ENCODE measurements around the gene PFKFB3. TPM values are rescaled to one million over a fixed set of nuclear protein-coding genes. Genes with fewer than 3 reads are reported as not detected.
"Not testable (repeated sequence)": the region's sequence is repeated elsewhere in the genome, so short reads cannot be mapped to it uniquely, and the experiment has no call there.

Gene PFKFB3
- total and polyA plus RNA-seq, 2 experiments from 2014 or later = 21.6 to 26.2 TPM

DNA sequence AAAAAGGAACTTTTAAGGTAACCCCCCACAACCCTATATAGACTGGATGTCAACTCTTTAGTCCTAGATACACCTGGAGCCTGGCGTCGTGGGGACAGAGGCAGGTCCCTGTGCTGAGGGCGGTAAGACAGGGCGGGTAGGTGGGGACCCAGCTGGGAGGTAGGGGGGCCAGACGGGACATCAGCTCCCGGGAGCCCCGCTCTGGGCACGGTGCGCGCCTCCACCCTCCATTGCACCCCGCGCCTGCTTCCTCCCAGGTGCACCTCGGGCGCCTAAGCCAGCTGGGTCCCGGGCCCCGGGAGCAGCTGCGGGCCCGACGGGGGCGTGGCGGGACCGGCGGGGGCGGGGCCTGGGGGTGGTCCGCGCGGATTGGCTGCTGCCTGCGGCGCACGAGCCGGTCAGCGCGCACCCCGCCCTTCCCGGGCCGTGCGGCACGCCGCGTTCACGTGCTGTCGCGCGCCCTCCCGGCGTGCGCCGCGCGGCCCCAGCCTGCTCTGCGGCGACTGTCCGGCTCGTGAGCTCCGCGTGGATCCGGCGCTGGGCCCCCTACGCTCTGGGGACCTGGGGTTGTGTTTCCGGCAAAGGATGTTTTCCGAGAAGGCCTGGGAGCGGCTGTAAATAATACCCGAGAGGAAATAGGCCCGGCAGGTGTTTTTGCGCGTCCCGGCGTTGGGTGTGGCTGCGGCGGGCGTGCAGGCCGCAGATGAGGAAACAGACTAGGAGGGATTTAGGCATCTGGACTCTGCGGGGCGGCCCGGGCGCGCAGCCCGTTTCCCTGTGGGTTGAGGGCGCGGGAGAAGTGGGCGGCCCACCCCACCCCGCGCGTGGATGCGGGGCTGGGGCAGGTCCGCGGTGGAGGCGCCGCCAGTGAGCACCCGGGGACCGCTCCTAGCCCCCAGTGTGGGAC is 39.1 kb upstream of the PFKFB3 start:
- H3K4me1 ChIP-seq (ENCODE audit: insufficient read depth) = peaks cover 6% of the 10 kb centered on the region

DNA sequence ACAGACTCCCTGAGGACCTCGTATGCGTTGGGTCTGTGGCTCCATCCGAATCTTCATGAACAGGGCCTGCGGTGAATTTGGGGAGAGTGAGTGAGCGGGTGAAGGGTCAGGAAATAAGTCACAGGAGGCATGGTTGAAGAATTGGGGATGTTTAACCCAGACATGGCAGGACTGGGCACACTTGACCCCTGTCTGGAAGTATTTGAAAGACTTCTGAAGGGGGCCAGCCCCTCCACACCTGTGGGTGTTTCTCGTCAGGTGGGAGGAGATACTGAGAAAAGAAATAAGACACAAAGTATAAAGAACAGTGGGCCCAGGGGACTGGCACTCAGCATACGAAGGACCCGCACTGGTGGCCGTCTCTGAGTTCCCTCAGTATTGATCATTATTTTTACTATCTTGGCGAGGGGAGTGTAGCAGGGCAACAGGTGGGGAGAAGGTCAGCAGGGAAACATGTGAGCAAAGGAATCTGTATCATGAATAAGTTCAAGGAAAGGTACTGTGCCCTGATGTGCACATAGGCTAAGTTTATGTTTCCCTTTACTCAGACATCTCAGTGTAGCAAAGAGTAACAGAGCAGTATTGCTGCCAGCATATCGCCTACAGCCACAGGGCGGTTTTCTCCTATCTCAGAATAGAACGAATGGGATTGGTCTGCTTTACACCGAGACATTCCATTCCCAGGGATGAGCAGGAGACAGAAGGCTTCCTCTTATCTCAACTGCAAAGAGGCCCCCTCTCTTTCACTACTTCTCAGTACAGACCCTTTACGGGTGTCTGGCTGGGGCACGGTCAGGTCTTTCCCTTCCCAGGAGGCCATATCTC is 38.2 kb upstream of the PFKFB3 start:
- Histone ChIP-seq H3K27ac (peak overlapping the region; percentile 90), H3K9me3 (ENCODE audit: low read depth) (no peaks in the 10 kb centered on the region), H3K9me2 (replicated peaks; ENCODE audit: insufficient read depth) (no peaks in the 10 kb centered on the region), H2AFZ (peak overlapping the region; percentile 66), H3K4me3 (peak overlapping the region; percentile 44), H3K4me1 (ENCODE audit: insufficient read depth) (peaks cover 6% of the 10 kb centered on the region), H3K36me3 (replicated peaks; ENCODE audit: insufficient read depth, low read depth) (no peaks in the 10 kb centered on the region), H4K20me1 (ENCODE audit: insufficient read depth, poor library complexity, severe bottlenecking) (no peaks in the 10 kb centered on the region), H3K4me2 (peak overlapping the region; percentile 85), H3K27me3 (no peaks in the 10 kb centered on the region), H3K79me2 (peaks cover 8% of the 10 kb centered on the region)
- TF ChIP-seq EZH2 (IDR thresholded peaks at IDR 0.05; ENCODE audit: borderline replicate concordance) = no peak
- no peak for TF ChIP-seq EZH2phosphoT487 (IDR thresholded peaks at IDR 0.05; ENCODE audit: low read depth, severe bottlenecking, unreplicated experiment)
- TF ChIP-seq, protein P1, sequence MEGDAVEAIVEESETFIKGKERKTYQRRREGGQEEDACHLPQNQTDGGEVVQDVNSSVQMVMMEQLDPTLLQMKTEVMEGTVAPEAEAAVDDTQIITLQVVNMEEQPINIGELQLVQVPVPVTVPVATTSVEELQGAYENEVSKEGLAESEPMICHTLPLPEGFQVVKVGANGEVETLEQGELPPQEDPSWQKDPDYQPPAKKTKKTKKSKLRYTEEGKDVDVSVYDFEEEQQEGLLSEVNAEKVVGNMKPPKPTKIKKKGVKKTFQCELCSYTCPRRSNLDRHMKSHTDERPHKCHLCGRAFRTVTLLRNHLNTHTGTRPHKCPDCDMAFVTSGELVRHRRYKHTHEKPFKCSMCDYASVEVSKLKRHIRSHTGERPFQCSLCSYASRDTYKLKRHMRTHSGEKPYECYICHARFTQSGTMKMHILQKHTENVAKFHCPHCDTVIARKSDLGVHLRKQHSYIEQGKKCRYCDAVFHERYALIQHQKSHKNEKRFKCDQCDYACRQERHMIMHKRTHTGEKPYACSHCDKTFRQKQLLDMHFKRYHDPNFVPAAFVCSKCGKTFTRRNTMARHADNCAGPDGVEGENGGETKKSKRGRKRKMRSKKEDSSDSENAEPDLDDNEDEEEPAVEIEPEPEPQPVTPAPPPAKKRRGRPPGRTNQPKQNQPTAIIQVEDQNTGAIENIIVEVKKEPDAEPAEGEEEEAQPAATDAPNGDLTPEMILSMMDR (IDR thresholded peaks at IDR 0.05; ENCODE audit: poor library complexity) = no peak
- WGBS (ENCODE audit: low lambda C conversion rate, missing lambda C conversion rate) = 50% methylated on average over 16 of the region's 16 CpGs
- peak; percentile 45 for DNase-seq (ENCODE audit: low spot score)

More for the DNA sequence above, 39.1 kb upstream of the PFKFB3 start:
- H4K20me1 ChIP-seq (ENCODE audit: insufficient read depth, poor library complexity, severe bottlenecking) = no peaks in the 10 kb centered on the region
- H3K36me3 ChIP-seq (replicated peaks; ENCODE audit: insufficient read depth, low read depth) = no peaks in the 10 kb centered on the region
- no peaks in the 10 kb centered on the region for H3K27me3 ChIP-seq
- peak overlapping the region; percentile 44 for H3K4me3 ChIP-seq
- peaks cover 8% of the 10 kb centered on the region for H3K79me2 ChIP-seq
- H3K9me3 ChIP-seq (ENCODE audit: low read depth) = no peaks in the 10 kb centered on the region
- H3K4me2 ChIP-seq = peak overlapping the region; percentile 85
- peak overlapping the region; percentile 66 for H2AFZ ChIP-seq
- no peaks in the 10 kb centered on the region for H3K9me2 ChIP-seq (replicated peaks; ENCODE audit: insufficient read depth)
- peak; percentile 89 for DNase-seq (ENCODE audit: low spot score)
- 40% methylated on average over 52 of the region's 91 CpGs for WGBS (ENCODE audit: low lambda C conversion rate, missing lambda C conversion rate)
- no peak for TF ChIP-seq EZH2phosphoT487 (IDR thresholded peaks at IDR 0.05; ENCODE audit: low read depth, severe bottlenecking, unreplicated experiment)
- TF ChIP-seq EZH2 (IDR thresholded peaks at IDR 0.05; ENCODE audit: borderline replicate concordance) = no peak
- TF ChIP-seq, protein P1 (IDR thresholded peaks at IDR 0.05; ENCODE audit: poor library complexity) = no peak
- peak overlapping the region; percentile 90 for H3K27ac ChIP-seq

DNA sequence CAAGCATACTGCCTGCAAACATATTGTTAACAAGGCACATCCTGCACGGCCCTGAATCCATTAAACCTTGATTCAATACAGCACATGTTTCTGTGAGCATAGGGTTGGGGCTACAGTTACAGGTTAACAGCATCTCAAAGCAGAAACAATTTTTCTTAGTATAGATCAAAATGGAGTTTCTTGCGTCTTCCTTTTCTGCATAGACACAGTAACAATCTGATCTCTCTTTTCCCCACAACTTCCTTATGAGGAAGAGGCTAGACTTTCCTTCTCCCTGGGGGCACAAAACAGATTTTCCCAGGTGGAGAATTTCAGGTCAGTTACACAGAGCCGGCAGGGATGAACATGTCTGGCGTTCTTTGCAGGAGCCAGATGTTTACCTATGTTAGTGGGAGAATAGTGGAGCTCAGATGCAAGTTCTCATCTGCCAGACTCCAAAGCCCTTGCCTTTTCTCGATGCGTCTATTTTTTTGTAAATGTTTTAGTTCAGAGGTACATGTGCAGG is 37.5 kb upstream of the PFKFB3 start:
- Histone ChIP-seq H3K4me1 (ENCODE audit: insufficient read depth) (peaks cover 11% of the 10 kb centered on the region), H2AFZ (no peak overlapping the region), H3K9me2 (replicated peaks; ENCODE audit: insufficient read depth) (no peaks in the 10 kb centered on the region), H4K20me1 (ENCODE audit: insufficient read depth, poor library complexity, severe bottlenecking) (no peaks in the 10 kb centered on the region), H3K9me3 (ENCODE audit: low read depth) (no peaks in the 10 kb centered on the region), H3K27me3 (no peaks in the 10 kb centered on the region), H3K4me2 (peak overlapping the region; percentile 85), H3K36me3 (replicated peaks; ENCODE audit: insufficient read depth, low read depth) (no peaks in the 10 kb centered on the region), H3K4me3 (no peak overlapping the region), H3K27ac (peak overlapping the region; percentile 4), H3K79me2 (peaks cover 10% of the 10 kb centered on the region)
- WGBS (ENCODE audit: low lambda C conversion rate, missing lambda C conversion rate) = 26% methylated on average over 6 of the region's 6 CpGs
- no peak for DNase-seq (ENCODE audit: low spot score)
- no peak for TF ChIP-seq EZH2 (IDR thresholded peaks at IDR 0.05; ENCODE audit: borderline replicate concordance)
- TF ChIP-seq, protein P1 (IDR thresholded peaks at IDR 0.05; ENCODE audit: poor library complexity) = no peak
- TF ChIP-seq EZH2phosphoT487 (IDR thresholded peaks at IDR 0.05; ENCODE audit: low read depth, severe bottlenecking, unreplicated experiment) = no peak

DNA sequence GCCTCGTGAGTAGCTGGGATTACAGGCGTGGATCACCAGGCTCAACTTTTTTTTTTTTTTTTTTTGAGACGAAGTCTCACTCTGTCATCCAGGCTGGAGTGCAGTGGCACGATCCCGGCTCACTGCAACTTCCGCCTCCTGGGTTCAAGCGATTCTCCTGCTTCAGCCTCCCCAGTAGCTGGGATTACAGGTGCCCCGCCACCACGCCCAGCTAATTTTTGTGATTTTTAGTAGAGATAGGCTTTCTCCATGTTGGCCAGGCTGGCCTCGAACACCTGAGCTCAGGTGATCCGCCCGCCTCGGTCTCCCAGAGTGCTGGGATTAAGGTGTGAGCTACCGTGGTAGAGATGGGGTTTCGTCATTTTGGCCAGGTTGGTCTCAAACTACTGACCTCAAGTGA is 36.8 kb upstream of the PFKFB3 start:
- peaks cover 17% of the 10 kb centered on the region for H3K4me1 ChIP-seq (ENCODE audit: insufficient read depth)
- not testable (repeated sequence) for H3K9me2 ChIP-seq (replicated peaks; ENCODE audit: insufficient read depth); H3K79me2 ChIP-seq; H3K27me3 ChIP-seq; H3K4me2 ChIP-seq; H3K27ac ChIP-seq; H2AFZ ChIP-seq; H3K36me3 ChIP-seq (replicated peaks; ENCODE audit: insufficient read depth, low read depth); H3K9me3 ChIP-seq (ENCODE audit: low read depth); DNase-seq (ENCODE audit: low spot score); H4K20me1 ChIP-seq (ENCODE audit: insufficient read depth, poor library complexity, severe bottlenecking); H3K4me3 ChIP-seq
- WGBS (ENCODE audit: low lambda C conversion rate, missing lambda C conversion rate) = 84% methylated on average over 14 of the region's 15 CpGs
